Upper lobe of left lung (tissue), 4 donors: Measurements from ENCODE around the gene SCUBE1.

ENCODE experiments used
- CTCF ChIP-seq, 6 experiments: fragments of 450-650 bp in 4 of 6; fragments of 200-600 bp in 2 of 6; sonication (generic) in 2 of 6; IDR thresholded peaks; one replicate each; pipeline ENCODE4 v1.5.1; 2016 to 2019; ENCODE audit warnings: antibody characterized with exemption in 6 of 6
- EP300 ChIP-seq, 4 donors: sonication (generic); formaldehyde crosslinking; IDR thresholded peaks; one replicate each; pipeline ENCODE4 v1.5.1; 2017; ENCODE audit warnings: antibody characterized with exemption in 4 of 4, control low read depth in 2 of 4
- POLR2A ChIP-seq, 4 donors: fragments of 450-650 bp; IDR thresholded peaks; one replicate each; pipeline ENCODE4 v1.5.1; 2016 to 2017; ENCODE audit warnings: antibody characterized with exemption in 4 of 4, mild to moderate bottlenecking in 2 of 4
- POLR2AphosphoS5 ChIP-seq, 2 donors: sonication (generic); formaldehyde crosslinking; IDR thresholded peaks; one replicate each; pipeline ENCODE4 v1.5.1; 2017; ENCODE audit warnings: antibody characterized with exemption in 2 of 2

DNA sequence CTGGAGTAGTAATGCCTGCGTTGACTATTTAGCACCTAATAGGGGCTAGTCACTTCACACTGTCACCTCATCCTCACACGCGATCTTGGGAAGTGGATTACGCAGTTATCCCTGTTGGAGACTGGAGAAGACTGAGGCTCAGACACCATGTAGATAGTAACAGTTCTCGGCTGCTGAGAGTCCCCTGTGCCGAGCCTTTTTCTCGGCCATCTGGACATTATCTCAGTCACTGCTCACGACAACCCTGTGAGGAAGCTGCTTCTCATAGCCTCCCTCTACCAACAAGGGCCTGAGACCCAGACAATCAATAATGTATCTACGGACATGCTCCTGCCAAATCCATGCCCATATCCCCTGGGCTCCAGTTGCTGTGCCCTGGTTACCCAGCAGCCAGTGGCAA lies 25.9 kb downstream of the SCUBE1 start:
- TF ChIP-seq EP300 (IDR thresholded peaks at IDR 0.05) (no peak), CTCF (IDR thresholded peaks at IDR 0.05) (no peak), POLR2A (IDR thresholded peaks at IDR 0.05) (no peak), POLR2AphosphoS5 (IDR thresholded peaks at IDR 0.05) (no peak)
